ENCODE measurements around the gene SLC25A1. TPM values are rescaled to one million over a fixed set of nuclear protein-coding genes. Genes with fewer than 3 reads are reported as not detected.

The SLC25A1 gene
- total RNA-seq, 4 donors from 2014 or later: 35.6 to 71.0 (median 57.8) TPM

DNA sequence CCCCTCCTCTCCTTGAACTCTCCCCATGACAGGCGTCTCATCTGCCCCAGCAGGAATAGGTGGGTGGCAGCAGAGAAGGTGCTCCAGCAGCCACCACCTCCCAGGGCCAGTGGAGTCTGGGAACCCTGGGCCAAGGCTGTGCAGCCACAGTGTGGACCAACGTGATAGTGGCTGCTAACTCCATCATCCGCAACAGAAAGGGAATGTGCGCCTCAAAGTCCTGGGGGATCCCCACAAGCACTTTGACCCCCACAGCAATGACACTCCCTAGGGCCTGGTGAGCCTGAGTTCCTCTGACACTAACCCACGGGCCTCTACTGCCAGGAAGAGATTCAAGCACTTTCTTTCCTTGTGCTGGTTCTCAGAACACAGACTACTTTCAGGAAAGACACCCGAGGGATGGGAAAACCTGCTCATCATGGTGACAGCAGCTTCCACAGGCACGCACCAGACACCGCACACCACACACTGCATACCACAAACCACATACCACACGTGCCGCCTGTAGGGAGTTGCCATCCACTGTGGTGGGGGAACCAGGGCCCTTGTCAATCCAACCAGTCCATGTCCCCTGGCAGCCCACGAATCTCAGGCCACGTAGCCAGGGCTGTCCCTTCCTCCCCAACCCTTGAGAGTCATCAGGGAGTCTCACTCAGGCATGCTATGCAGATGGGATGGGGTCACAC lies 3.4 kb upstream of the SLC25A1 start:
- H3K4me1 ChIP-seq: peaks cover 25% of the 10 kb centered on the region
- no peak overlapping the region for H3K4me3 ChIP-seq

GRCh38 chr22:19180740-19181410 lies 2.3 kb upstream of the SLC25A1 start:
- no peak for DNase-seq (ENCODE audit: low spot score in 2 of 2)
- H3K36me3 ChIP-seq: no peaks in the 10 kb centered on the region
- H3K9me3 ChIP-seq: no peaks in the 10 kb centered on the region
- no peaks in the 10 kb centered on the region for H3K27me3 ChIP-seq
- peaks cover 31% of the 10 kb centered on the region for H3K4me1 ChIP-seq
- H3K4me3 ChIP-seq: no peak overlapping the region
- no peak overlapping the region for H3K27ac ChIP-seq
- 87% methylated on average over 9 of the region's 11 CpGs for WGBS
- TF ChIP-seq POLR2AphosphoS5 (IDR thresholded peaks at IDR 0.05) (no peak), POLR2A (IDR thresholded peaks at IDR 0.05) (no peak), CTCF (IDR thresholded peaks at IDR 0.05) (no peak), EP300 (IDR thresholded peaks at IDR 0.05) (no peak)

More for the DNA sequence above, 3.4 kb upstream of the SLC25A1 start:
- no peak for DNase-seq (ENCODE audit: low spot score in 2 of 2)
- Histone ChIP-seq H3K9me3 (no peaks in the 10 kb centered on the region), H3K36me3 (no peaks in the 10 kb centered on the region), H3K27me3 (no peaks in the 10 kb centered on the region), H3K27ac (no peak overlapping the region)
- 47% methylated on average over 12 of the region's 12 CpGs for WGBS
- TF ChIP-seq POLR2AphosphoS5 (IDR thresholded peaks at IDR 0.05): no peak
- no peak for TF ChIP-seq POLR2A (IDR thresholded peaks at IDR 0.05)
- TF ChIP-seq CTCF (IDR thresholded peaks at IDR 0.05): no peak
- no peak for TF ChIP-seq EP300 (IDR thresholded peaks at IDR 0.05)

GRCh38 chr22:19180234-19180633 lies 1.7 kb upstream of the SLC25A1 start:
- peaks cover 34% of the 10 kb centered on the region for H3K4me1 ChIP-seq
- no peak for DNase-seq (ENCODE audit: low spot score in 2 of 2)
- no peaks in the 10 kb centered on the region for H3K27me3 ChIP-seq
- no peaks in the 10 kb centered on the region for H3K9me3 ChIP-seq
- H3K36me3 ChIP-seq: no peaks in the 10 kb centered on the region
- WGBS: 87% methylated on average over 8 of the region's 9 CpGs
- no peak overlapping the region for H3K4me3 ChIP-seq
- TF ChIP-seq EP300 (IDR thresholded peaks at IDR 0.05): no peak
- H3K27ac ChIP-seq: no peak overlapping the region

- H3K36me3 ChIP-seq: no peaks in the 10 kb centered on the region
- H3K27me3 ChIP-seq: no peaks in the 10 kb centered on the region
- H3K27ac ChIP-seq: peak overlapping the region; percentile 92
- no peaks in the 10 kb centered on the region for H3K9me3 ChIP-seq
- WGBS: 70% methylated on average over 7 of the region's 15 CpGs
- H3K4me3 ChIP-seq: peak overlapping the region; percentile 94
- DNase-seq (ENCODE audit: low spot score in 2 of 2): peak in 1 of 2 donors; percentile 86
- peaks cover 38% of the 10 kb centered on the region for H3K4me1 ChIP-seq
- TF ChIP-seq CTCF (IDR thresholded peaks at IDR 0.05): peak; percentile 43 to 69
- no peak for TF ChIP-seq POLR2AphosphoS5 (IDR thresholded peaks at IDR 0.05)
Observed at GRCh38 chr22:19179497-19180048, 1.0 kb upstream of the SLC25A1 start.

- peak overlapping the region; percentile 94 for H3K4me3 ChIP-seq
- no peaks in the 10 kb centered on the region for H3K9me3 ChIP-seq
- peak in 1 of 3 donors; percentile 11 for TF ChIP-seq POLR2AphosphoS5 (IDR thresholded peaks at IDR 0.05)
- no peak for TF ChIP-seq EP300 (IDR thresholded peaks at IDR 0.05)
- peak in 1 of 2 donors; percentile 21 for TF ChIP-seq CTCF (IDR thresholded peaks at IDR 0.05)
- under 1% methylated on average over 47 of the region's 80 CpGs for WGBS
- peaks cover 52% of the 10 kb centered on the region for H3K4me1 ChIP-seq
- H3K27me3 ChIP-seq: no peaks in the 10 kb centered on the region
- peak overlapping the region; percentile 92 for H3K27ac ChIP-seq
- no peaks in the 10 kb centered on the region for H3K36me3 ChIP-seq
- DNase-seq (ENCODE audit: low spot score in 2 of 2): no peak
Observed at GRCh38 chr22:19178065-19178656, 375 bp downstream of the SLC25A1 start.

Data from suprapubic skin (tissue), 4 donors.